Right kidney (tissue), 1 donor: ENCODE results near the gene TMEM255B.

Experiments used
- DNase-seq: peaks from one replicate; pipeline ENCODE4 v3.0.0-alpha.2; 2016

TMEM255B gene

GRCh38 chr13:113804017-113804702, 45.1 kb downstream of the TMEM255B start:
- DNase-seq: no peak

GRCh38 chr13:113804703-113805430, 45.8 kb downstream of the TMEM255B start:
- DNase-seq: no peak

DNA sequence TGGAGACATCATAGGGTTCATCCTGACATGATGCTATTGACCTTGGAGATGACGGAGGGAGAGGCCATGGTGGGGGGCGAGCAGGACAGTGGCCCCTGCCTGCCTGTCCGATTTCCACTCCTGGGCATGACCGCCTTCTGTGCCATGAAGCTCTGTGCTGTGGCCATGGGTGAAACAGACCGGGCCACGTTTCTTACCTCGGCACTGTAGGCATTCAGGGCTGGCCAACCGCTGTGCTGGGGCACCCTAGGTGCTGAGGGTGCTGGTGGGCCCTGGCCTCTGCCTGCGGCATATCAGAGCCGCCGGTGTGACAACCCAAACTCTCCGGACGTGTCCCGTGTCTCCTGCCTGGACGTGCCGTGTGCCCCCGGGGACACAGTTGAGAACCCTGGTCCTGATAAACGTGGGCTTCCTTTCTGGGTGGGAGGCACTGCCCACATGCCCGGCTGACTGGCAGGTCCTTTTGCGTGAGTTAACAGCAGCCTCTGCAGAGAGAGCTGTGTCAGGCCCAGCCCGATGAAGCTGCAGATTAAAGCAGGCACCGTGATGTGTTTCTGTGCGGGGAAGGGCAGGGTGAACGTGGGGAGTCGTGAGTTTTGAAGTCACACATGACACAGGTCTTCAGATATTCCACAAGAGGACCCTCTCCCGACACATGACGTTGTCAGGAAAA, 46.5 kb downstream of the TMEM255B start:
- no peak for DNase-seq

- no peak for DNase-seq
Measured at GRCh38 chr13:113806104-113806471, 47.1 kb downstream of the TMEM255B start.

GRCh38 chr13:113806526-113806925, 47.5 kb downstream of the TMEM255B start:
- no peak for DNase-seq

- DNase-seq: no peak
Measured at GRCh38 chr13:113808058-113808834, 49.2 kb downstream of the TMEM255B start.

- DNase-seq: no peak
Measured at GRCh38 chr13:113809934-113810333, 50.9 kb downstream of the TMEM255B start.

DNA sequence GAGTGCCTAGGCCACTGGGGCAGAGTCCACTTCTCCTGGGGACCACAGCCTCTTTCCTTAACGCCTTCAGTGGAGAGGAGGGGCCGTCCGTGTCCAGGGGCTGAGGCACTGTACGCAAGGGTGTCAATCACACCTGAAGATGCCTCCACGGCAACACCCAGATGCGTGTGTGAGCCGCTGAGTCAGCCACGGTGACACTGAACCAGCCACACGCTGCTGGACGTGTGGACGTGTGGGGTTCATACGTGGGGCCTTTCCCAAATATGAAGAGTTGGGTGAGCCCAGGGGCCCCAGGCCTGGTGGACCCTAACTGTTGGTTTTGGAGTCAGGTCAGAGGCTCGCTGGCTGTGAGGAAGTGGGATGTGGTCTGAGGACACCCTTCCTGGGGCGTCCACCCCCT, 51.6 kb downstream of the TMEM255B start:
- no peak for DNase-seq

DNA sequence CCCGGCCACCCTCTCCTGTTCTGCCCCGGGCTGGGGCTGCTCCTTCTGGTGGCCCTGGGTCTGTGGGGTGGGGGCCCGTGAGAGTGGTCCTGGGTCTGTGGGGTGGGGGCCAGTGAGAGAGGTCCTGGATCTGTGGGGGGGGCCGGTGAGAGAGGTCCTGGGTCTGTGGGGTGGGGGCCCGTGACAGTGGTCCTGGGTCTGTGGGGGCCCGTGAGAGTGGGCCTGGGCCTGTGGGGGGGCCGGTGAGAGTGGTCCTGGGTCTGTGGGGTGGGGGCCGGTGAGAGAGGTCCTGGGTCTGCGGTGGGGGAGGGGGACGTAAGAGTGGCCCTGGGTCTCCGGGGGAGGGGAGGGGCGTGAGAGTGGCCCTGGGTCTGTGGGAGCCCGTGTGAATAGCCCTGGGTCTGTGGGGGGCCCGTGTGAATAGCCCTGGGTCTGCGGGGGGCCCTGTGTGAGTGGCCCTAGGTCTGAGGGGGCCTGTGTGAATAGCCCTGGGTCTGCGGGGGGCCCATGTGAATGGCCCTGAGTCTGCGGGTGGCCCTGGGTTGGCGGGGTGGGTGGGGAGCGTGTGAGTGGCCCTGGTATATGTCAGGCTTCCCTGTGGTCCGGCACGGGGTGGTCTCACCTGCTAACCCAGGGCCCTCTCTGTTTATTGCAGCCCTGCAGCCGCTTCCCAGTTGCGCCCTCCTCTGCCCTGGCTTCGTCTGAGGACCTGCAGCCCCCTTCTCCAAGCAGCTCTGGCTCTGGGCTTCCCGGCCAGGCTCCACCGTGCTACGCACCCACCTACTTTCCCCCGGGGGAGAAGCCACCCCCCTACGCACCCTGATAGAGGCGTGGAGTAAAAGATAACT, 52.3 kb downstream of the TMEM255B start:
- no peak for DNase-seq

DNA sequence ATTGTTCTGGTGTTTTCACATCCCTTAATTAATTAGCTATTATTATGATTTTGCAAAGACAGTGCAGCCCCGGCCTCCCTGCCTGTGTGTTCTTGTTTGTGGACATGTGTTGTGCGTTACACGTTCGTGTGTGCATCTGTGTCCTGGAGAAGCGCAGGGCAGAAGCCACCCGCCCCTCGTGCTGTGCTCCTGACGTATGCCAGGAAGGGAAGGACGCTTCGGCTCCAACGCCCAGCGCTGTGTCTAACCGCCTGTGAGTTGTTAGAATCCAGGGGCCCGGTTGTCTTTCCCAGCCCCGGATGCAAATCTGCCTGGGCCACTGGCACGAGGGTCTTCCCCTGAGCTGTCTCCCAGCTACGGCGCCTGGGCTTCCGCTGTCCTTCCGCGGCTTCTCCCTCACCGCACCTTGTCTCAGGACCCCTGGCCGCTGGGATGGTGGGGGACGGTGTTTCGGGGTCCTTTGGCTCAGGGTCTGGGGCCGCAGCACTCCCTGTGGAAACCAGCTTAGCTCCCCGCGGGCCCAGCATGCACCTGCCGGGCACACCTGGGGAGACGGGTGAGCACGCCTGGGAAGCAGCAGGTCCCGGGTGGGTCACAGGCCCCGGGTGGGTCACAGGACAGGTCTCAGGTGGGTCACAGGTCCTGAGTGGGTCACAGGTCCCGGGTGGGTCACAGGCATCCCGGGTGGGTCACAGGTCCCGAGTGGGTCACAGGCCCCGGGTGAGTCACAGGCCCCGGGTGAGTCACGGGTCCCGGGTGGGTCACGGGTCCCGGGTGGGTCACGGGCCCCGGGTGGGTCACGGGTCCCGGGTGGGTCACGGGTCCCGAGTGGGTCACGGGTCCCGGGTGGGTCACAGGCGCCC, 53.4 kb downstream of the TMEM255B start:
- no peak for DNase-seq

DNA sequence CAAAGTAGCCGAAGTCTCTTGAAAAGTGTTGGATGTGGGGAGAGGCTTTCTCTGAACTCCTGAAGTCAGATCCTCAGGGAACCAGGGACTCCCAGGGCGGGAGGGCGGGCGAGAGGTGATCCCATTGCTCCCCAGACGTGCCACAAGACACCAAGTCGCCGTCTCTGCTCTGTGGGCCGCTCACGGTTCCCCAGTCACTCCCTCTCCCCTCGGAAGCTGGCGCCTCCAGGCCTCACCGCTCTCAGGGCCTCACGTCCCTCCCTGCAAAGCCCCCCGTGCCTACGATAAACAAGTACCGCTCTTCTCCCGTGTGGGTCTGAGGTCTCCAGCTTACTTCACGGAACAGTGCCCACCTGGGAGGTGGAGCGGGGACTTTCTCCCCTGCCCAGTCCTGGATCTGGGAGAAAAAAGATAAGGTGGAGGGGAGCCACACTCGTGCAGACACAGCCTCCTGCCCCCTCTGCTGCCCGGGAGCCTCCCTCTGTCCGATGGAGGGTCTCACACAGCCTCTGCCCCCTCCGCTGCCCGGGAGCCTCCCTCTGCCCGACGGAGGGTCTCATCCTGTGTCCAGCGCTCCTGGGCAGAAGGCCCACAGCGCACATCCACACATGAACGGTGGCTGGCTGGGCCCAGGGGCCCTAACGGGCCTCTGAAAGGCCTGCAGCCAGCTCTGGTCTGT, 54.2 kb downstream of the TMEM255B start:
- DNase-seq: no peak

- no peak for DNase-seq
Measured at GRCh38 chr13:113813749-113814434, 54.9 kb downstream of the TMEM255B start.

- DNase-seq: no peak
Measured at GRCh38 chr13:113814435-113814821, 55.4 kb downstream of the TMEM255B start.

- DNase-seq: no peak
Measured at GRCh38 chr13:113815151-113816058, 56.4 kb downstream of the TMEM255B start.

GRCh38 chr13:113816254-113816929, 57.4 kb downstream of the TMEM255B start:
- DNase-seq: no peak

GRCh38 chr13:113816946-113817859, 58.2 kb downstream of the TMEM255B start:
- no peak for DNase-seq
